ENCODE measurements around the gene CD96.

CD96 gene

GRCh38 chr3:111577113-111577512, 35.1 kb downstream of the CD96 start:
- ATAC-seq (replicated peaks) (no peak), DNase-seq (no peak)
- no peaks in the 10 kb centered on the region for H3K27me3 Mint-ChIP-seq
- peaks cover 3 to 4% of the 10 kb centered on the region in 2 donors for H3K36me3 Mint-ChIP-seq
- H3K4me1 Mint-ChIP-seq, result peaks cover 24 to 39% of the 10 kb centered on the region in 2 donors
- H3K4me3 Mint-ChIP-seq, result no peak overlapping the region
- no peaks in the 10 kb centered on the region for H3K9me3 Mint-ChIP-seq
- no peak overlapping the region for H3K27ac Mint-ChIP-seq

DNA sequence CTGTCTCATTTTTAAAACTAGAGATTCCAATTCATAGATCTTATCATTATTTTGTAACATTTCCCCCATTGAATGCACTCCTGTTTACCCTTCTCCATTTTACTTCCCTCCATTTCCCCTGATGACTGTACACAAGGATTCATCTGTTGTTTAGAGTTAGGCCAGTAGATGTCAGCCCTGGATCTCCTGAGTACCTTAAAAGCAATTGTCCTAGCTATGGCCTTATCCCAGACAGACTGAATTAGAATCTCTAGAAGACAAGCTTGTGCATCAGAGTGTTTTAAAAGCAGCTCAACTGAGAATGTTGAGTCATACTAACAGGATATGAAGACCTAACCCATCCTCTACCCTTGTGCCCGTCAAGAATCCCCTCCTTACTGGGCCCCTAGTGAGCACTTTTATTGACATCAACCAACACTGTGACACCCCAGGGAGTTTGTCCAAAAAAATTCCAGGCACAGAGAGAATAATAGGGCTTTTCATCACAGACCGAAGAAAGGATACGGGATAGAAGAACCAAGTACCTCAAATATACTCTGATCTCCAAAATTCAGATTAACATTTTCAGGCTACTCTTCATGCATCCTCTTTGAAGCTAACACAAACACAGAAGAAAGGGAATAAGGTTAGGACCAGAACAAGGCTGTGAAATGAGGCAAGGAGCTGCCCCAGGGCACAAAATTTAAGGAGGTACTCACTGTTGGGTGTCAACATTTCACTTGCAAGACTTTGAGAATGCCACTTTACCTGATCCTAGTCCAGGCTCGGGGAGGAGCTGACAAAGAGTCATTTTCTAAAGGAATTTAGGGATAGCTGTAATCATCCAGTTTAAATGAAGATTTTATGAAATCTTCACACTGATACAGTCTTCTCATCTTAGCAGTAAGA, 36.0 kb downstream of the CD96 start:
- Mint-ChIP-seq H3K27ac (peak overlapping the region; percentile 1), H3K36me3 (peaks cover 3 to 8% of the 10 kb centered on the region in 2 donors), H3K4me1 (peaks cover 22 to 39% of the 10 kb centered on the region in 2 donors), H3K9me3 (peaks cover 0 to 2% of the 10 kb centered on the region in 2 donors), H3K4me3 (peak overlapping the region in 1 of 2 donors; percentile 0), H3K27me3 (no peaks in the 10 kb centered on the region)
- DNase-seq (peak; percentile 35), ATAC-seq (replicated peaks) (peak; percentile 93 to 94)

- H3K27ac Mint-ChIP-seq, result peak overlapping the region; percentile 42
- peaks cover 22 to 39% of the 10 kb centered on the region in 2 donors for H3K4me1 Mint-ChIP-seq
- H3K4me3 Mint-ChIP-seq, result peak overlapping the region in 1 of 2 donors; percentile 35
- H3K36me3 Mint-ChIP-seq, result peaks cover 3 to 10% of the 10 kb centered on the region in 2 donors
- H3K27me3 Mint-ChIP-seq, result no peaks in the 10 kb centered on the region
- ATAC-seq (replicated peaks) (no peak), DNase-seq (no peak)
- peaks cover 0 to 2% of the 10 kb centered on the region in 2 donors for H3K9me3 Mint-ChIP-seq
These were observed 36.9 kb downstream of the CD96 start for GRCh38 chr3:111578867-111579266.

- DNase-seq (no peak), ATAC-seq (replicated peaks) (peak; percentile 63 to 65)
- peaks cover 0 to 2% of the 10 kb centered on the region in 2 donors for H3K9me3 Mint-ChIP-seq
- no peaks in the 10 kb centered on the region for H3K27me3 Mint-ChIP-seq
- H3K4me1 Mint-ChIP-seq, result peaks cover 22 to 39% of the 10 kb centered on the region in 2 donors
- peak overlapping the region in 1 of 2 donors; percentile 35 for H3K4me3 Mint-ChIP-seq
- H3K36me3 Mint-ChIP-seq, result peaks cover 3 to 14% of the 10 kb centered on the region in 2 donors
- H3K27ac Mint-ChIP-seq, result no peak overlapping the region
These were observed 37.5 kb downstream of the CD96 start for GRCh38 chr3:111579495-111579894.

GRCh38 chr3:111581403-111582119, 39.6 kb downstream of the CD96 start:
- Mint-ChIP-seq H3K27me3 (no peaks in the 10 kb centered on the region), H3K4me1 (peaks cover 25 to 41% of the 10 kb centered on the region in 2 donors), H3K27ac (no peak overlapping the region), H3K9me3 (peaks cover 4% of the 10 kb centered on the region in 2 donors), H3K36me3 (peaks cover 11 to 16% of the 10 kb centered on the region in 2 donors), H3K4me3 (no peak overlapping the region)
- ATAC-seq (replicated peaks), result no peak
- DNase-seq, result no peak

DNA sequence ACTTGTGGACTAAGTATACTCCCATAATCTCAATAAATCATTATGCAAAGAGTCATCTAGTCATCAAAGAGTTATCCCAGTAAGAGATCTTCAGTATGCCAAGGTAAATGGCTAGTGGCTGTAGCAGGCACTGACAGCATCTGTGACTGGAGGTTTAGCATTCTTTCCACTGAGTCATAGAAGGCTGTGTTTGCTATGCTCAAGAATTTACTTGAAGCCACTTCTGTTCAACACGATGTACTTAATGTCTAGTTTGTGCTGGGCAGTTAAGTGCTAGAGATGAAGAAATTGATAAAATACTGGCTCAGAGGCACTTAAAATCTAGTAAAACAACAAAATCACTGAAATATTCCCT, 40.1 kb downstream of the CD96 start:
- Mint-ChIP-seq H3K36me3 (peaks cover 15 to 20% of the 10 kb centered on the region in 2 donors), H3K27ac (no peak overlapping the region), H3K9me3 (peaks cover 7% of the 10 kb centered on the region in 2 donors), H3K27me3 (no peaks in the 10 kb centered on the region), H3K4me1 (peaks cover 25 to 45% of the 10 kb centered on the region in 2 donors), H3K4me3 (no peak overlapping the region)
- DNase-seq, result no peak
- no peak for ATAC-seq (replicated peaks)

GRCh38 chr3:111584744-111585143, 42.7 kb downstream of the CD96 start:
- peaks cover 24 to 28% of the 10 kb centered on the region in 2 donors for H3K36me3 Mint-ChIP-seq
- ATAC-seq (replicated peaks) (no peak), DNase-seq (no peak)
- H3K27me3 Mint-ChIP-seq, result no peaks in the 10 kb centered on the region
- H3K9me3 Mint-ChIP-seq, result peaks cover 7% of the 10 kb centered on the region in 2 donors
- H3K27ac Mint-ChIP-seq, result no peak overlapping the region
- H3K4me1 Mint-ChIP-seq, result peaks cover 10 to 35% of the 10 kb centered on the region in 2 donors
- H3K4me3 Mint-ChIP-seq, result no peak overlapping the region

DNA sequence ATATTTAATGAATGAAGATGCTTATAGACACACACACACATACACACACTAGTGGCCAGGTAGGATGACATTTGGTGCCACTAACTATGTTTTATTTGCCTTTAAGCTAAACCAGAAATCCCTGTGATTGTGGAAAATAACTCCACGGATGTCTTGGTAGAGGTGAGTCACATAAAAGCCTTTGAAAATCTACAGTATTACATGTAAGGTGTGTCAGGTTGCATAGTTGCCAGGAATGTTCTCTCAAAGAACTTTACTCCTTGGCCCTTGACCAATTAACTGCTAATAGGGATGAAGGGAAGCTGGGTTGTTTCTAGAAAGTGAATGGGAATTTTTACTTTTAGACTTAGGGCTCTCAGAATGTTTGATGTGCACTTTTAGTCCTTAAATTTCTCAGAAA, 43.2 kb downstream of the CD96 start:
- H3K9me3 Mint-ChIP-seq, result peaks cover 7% of the 10 kb centered on the region in 2 donors
- no peak overlapping the region for H3K4me3 Mint-ChIP-seq
- ATAC-seq (replicated peaks), result no peak
- no peaks in the 10 kb centered on the region for H3K27me3 Mint-ChIP-seq
- peaks cover 24 to 28% of the 10 kb centered on the region in 2 donors for H3K36me3 Mint-ChIP-seq
- no peak for DNase-seq
- peaks cover 7 to 35% of the 10 kb centered on the region in 2 donors for H3K4me1 Mint-ChIP-seq
- H3K27ac Mint-ChIP-seq, result no peak overlapping the region

DNA sequence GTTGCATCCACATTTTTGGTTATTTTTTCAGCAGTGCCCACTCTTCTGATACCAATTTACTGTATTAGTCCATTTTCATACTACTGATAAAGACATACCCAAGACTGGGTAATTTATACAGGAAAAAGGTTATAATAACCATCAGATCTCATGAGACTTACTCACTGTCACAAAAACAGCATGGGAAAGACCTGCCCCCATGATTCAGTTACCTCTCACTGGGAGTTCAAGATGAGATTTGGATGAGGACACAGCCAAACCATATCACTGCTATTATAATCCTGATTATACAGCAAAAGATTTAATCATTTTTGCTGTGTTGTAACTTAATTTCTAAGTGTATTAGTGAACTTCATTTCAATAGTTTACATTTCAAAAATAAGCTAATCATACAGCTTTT, 46.5 kb downstream of the CD96 start:
- no peak for DNase-seq
- Mint-ChIP-seq H3K27me3 (no peaks in the 10 kb centered on the region), H3K4me3 (no peak overlapping the region), H3K27ac (no peak overlapping the region), H3K4me1 (peaks cover 11 to 39% of the 10 kb centered on the region in 2 donors), H3K36me3 (peaks cover 28 to 29% of the 10 kb centered on the region in 2 donors), H3K9me3 (peaks cover 5 to 7% of the 10 kb centered on the region in 2 donors)
- no peak for ATAC-seq (replicated peaks)

DNA sequence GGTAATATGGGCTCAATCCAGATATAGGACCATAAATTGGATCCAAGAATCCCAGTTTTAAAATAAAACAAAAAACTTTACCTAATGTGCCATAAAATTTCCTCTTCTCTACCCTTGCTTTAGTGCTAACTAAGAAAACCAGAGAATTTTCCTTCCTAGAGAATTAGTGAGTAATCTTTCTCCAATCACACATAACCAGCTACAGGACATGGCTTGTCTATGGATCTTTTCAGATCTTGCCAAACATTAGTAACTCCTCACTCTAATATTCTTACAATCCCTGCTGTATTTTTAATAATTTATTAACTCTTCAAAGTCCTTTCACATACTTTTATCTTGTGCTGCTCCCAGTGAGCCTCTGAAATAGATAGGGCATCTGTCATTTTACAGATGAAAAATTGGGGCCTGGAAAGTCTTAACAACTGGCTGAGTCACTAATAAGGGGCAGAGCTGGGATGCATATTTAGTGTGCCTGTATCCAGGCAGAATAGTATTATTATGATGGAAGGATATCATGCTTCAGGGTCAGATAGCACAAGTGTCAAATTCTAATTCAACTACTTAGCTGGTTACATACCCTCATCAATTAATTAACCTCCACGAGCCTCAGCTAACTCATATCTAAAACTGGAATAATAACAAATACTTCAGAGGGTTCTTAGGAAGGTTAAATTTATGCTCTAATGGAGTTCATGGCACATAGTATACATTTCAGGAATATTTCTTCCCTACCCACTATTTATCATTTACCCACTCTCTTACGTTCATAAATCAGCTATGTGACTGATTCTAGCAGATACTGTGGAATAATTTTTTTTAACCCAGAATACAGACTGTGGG, 47.5 kb downstream of the CD96 start:
- Mint-ChIP-seq H3K36me3 (peaks cover 31 to 36% of the 10 kb centered on the region in 2 donors), H3K27ac (no peak overlapping the region), H3K4me1 (peaks cover 18 to 49% of the 10 kb centered on the region in 2 donors), H3K27me3 (no peaks in the 10 kb centered on the region), H3K4me3 (no peak overlapping the region), H3K9me3 (peaks cover 5 to 12% of the 10 kb centered on the region in 2 donors)
- ATAC-seq (replicated peaks), result no peak
- DNase-seq, result no peak

GRCh38 chr3:111590143-111590491, 48.1 kb downstream of the CD96 start:
- Mint-ChIP-seq H3K27me3 (no peaks in the 10 kb centered on the region), H3K4me3 (no peak overlapping the region), H3K9me3 (peaks cover 3 to 12% of the 10 kb centered on the region in 2 donors), H3K27ac (no peak overlapping the region), H3K36me3 (peaks cover 29 to 32% of the 10 kb centered on the region in 2 donors), H3K4me1 (peaks cover 18 to 55% of the 10 kb centered on the region in 2 donors)
- DNase-seq (no peak), ATAC-seq (replicated peaks) (no peak)

GRCh38 chr3:111591555-111591954, 49.6 kb downstream of the CD96 start:
- Mint-ChIP-seq H3K27me3 (no peaks in the 10 kb centered on the region), H3K36me3 (peaks cover 31 to 35% of the 10 kb centered on the region in 2 donors), H3K4me3 (peak overlapping the region in 1 of 2 donors; percentile 41), H3K4me1 (peaks cover 23 to 65% of the 10 kb centered on the region in 2 donors), H3K9me3 (peaks cover 5 to 8% of the 10 kb centered on the region in 2 donors), H3K27ac (no peak overlapping the region)
- DNase-seq (no peak), ATAC-seq (replicated peaks) (no peak)

DNA sequence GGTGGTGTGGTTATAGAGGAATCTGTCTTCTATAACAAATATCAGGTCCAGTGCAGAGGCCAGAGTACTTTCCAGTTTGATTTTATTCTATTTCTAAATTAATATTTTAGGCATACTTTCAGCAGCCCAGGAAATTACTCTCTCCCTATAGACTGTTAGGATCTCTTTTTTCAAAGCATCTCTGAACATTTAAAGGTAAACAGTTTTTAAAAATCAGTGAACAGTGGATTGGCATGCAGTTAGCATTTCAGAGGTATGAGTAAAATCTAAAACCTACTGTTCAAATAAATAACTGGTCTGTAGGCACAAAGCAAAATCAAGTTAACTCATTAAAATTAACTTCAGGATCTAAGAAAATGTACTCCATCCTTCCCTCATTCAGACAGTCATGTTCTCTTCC, 50.1 kb downstream of the CD96 start:
- Mint-ChIP-seq H3K4me3 (peak overlapping the region; percentile 68 to 82), H3K4me1 (peaks cover 23 to 61% of the 10 kb centered on the region in 2 donors), H3K9me3 (peaks cover 2 to 5% of the 10 kb centered on the region in 2 donors), H3K27ac (no peak overlapping the region), H3K36me3 (peaks cover 27 to 30% of the 10 kb centered on the region in 2 donors), H3K27me3 (no peaks in the 10 kb centered on the region)
- DNase-seq (no peak), ATAC-seq (replicated peaks) (no peak)

DNA sequence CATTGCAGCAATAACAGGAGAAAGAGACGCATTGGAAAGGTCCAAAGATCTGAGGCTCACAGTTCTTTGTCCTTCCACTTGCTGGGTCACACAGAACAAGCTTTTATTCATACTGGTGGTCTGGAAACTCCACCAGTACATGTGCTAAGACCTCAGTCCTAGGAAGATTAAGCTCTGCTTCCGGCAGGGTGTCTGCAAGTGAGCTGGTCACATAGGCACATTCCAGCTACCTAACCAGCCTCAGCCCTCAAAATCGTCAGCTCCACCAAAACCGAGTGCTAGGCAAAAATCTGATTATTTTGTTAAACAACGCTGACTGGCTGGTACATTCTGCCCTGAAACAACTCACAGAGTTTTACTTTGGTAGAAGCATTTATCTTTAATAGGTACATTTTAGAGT, 50.9 kb downstream of the CD96 start:
- ATAC-seq (replicated peaks) (no peak), DNase-seq (no peak)
- Mint-ChIP-seq H3K9me3 (peaks cover 2 to 5% of the 10 kb centered on the region in 2 donors), H3K27ac (peak overlapping the region; percentile 88), H3K36me3 (peaks cover 22 to 25% of the 10 kb centered on the region in 2 donors), H3K4me1 (peaks cover 23 to 59% of the 10 kb centered on the region in 2 donors), H3K4me3 (peak overlapping the region; percentile 77 to 82), H3K27me3 (no peaks in the 10 kb centered on the region)
